ENCODE data around the gene KCNMB4.

DNA sequence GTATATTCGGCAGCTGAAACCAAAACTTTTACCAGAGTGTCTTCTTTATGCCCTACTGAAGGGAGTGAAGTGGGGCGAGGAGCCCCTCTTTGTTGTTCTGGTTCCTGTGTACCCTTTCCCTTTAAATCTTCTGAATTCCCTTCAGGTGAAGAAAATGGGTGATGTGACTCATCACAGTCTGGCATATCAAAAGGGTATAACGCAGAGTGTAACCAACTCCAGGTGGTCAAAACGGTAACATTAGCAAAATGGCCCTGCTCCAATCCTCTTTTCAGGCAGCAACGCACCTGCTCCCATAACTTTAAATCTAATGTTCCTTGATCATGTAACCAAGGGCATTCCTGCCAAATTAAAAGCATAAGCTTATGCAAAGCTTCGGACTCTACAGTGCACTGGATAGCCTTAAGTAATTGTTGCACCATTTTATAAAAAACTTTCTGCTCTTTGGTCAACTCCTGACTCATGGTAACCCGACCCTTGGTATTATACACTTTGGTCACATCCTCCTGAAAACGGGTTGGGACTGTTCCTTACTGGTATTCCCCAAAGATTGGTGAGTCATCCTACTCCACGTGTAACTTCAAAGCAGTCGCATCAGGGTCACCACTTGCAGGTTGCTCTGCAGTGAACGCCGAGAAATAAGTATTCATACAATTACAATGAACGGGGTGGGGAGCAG is 83.1 kb downstream of the KCNMB4 start:
- TF ChIP-seq, protein P1, sequence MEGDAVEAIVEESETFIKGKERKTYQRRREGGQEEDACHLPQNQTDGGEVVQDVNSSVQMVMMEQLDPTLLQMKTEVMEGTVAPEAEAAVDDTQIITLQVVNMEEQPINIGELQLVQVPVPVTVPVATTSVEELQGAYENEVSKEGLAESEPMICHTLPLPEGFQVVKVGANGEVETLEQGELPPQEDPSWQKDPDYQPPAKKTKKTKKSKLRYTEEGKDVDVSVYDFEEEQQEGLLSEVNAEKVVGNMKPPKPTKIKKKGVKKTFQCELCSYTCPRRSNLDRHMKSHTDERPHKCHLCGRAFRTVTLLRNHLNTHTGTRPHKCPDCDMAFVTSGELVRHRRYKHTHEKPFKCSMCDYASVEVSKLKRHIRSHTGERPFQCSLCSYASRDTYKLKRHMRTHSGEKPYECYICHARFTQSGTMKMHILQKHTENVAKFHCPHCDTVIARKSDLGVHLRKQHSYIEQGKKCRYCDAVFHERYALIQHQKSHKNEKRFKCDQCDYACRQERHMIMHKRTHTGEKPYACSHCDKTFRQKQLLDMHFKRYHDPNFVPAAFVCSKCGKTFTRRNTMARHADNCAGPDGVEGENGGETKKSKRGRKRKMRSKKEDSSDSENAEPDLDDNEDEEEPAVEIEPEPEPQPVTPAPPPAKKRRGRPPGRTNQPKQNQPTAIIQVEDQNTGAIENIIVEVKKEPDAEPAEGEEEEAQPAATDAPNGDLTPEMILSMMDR (IDR thresholded peaks at IDR 0.05) = no peak
- TF ChIP-seq POLR2A (IDR thresholded peaks at IDR 0.05) (no peak), EP300 (IDR thresholded peaks at IDR 0.05) (no peak)

All from ovary (tissue), 3 donors.